Measurements from ENCODE around the gene TP63. TPM values are rescaled to one million over a fixed set of nuclear protein-coding genes. Genes with fewer than 3 reads are reported as not detected.
"Not testable (repeated sequence)": the region's sequence is repeated elsewhere in the genome, so short reads cannot be mapped to it uniquely, and the experiment has no call there.

TP63 gene
- total RNA-seq, 3 donors from 2014 or later, result 0.54 TPM; not detected in 2

GRCh38 chr3:189636048-189636447 is 4.9 kb downstream of the TP63 start:
- Mint-ChIP-seq H3K9me3 (no peaks in the 10 kb centered on the region), H3K4me1 (ENCODE audit: low read depth) (peaks cover 5% of the 10 kb centered on the region), H3K36me3 (ENCODE audit: insufficient read depth) (no peaks in the 10 kb centered on the region), H3K4me3 (no peak overlapping the region), H3K27me3 (ENCODE audit: low read depth) (no peaks in the 10 kb centered on the region)
- ATAC-seq (no peak), DNase-seq (no peak)

GRCh38 chr3:189637750-189638149 is 6.6 kb downstream of the TP63 start:
- Mint-ChIP-seq H3K27me3 (ENCODE audit: low read depth) (no peaks in the 10 kb centered on the region), H3K4me3 (no peak overlapping the region), H3K36me3 (ENCODE audit: insufficient read depth) (no peaks in the 10 kb centered on the region), H3K9me3 (no peaks in the 10 kb centered on the region), H3K4me1 (ENCODE audit: low read depth) (no peaks in the 10 kb centered on the region)
- ATAC-seq, result no peak
- no peak for DNase-seq

DNA sequence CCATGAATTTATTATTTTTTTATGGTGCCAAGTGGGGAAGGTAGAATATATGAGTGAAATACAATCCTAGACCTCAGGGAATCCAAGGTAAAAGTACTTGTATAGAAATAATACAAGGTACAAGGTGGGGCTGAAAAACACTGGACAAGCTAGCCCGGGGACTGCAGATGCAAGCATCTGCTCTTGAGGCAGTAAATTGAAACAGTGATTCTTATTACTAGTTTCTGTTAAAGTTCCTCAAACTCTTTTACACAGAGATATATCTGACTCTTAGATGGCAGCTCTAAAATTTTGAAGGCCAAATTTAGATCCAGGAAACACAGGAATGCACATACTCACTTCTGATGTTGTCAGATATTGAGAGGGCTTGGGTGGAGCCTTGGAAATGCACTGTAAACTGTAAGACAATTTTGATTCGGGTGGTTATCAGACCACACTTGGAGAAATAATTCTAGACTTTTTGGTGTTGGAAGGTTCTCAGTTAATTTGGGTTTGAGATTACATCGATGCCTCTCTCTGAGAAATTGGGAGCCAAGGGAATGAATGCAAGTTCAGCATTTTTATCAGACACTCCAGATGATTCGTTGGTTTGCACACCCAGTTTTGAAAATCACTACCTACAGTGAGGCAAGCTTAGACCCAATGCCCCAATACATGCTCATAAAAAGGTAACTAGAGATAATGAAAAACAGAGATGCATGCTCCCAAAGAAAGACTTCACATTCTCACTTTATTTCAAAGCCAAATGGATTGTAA is 7.3 kb downstream of the TP63 start:
- Mint-ChIP-seq H3K4me3 (no peak overlapping the region), H3K9me3 (no peaks in the 10 kb centered on the region), H3K36me3 (ENCODE audit: insufficient read depth) (no peaks in the 10 kb centered on the region), H3K4me1 (ENCODE audit: low read depth) (peaks cover 1% of the 10 kb centered on the region), H3K27me3 (ENCODE audit: low read depth) (peaks cover 2% of the 10 kb centered on the region)
- ATAC-seq (no peak), DNase-seq (no peak)

GRCh38 chr3:189641776-189642175 is 10.6 kb downstream of the TP63 start:
- Mint-ChIP-seq H3K4me1 (ENCODE audit: low read depth) (peaks cover 3% of the 10 kb centered on the region), H3K27me3 (ENCODE audit: low read depth) (peaks cover 2% of the 10 kb centered on the region), H3K9me3 (no peaks in the 10 kb centered on the region), H3K36me3 (ENCODE audit: insufficient read depth) (no peaks in the 10 kb centered on the region), H3K4me3 (no peak overlapping the region)
- ATAC-seq (no peak), DNase-seq (no peak)

DNA sequence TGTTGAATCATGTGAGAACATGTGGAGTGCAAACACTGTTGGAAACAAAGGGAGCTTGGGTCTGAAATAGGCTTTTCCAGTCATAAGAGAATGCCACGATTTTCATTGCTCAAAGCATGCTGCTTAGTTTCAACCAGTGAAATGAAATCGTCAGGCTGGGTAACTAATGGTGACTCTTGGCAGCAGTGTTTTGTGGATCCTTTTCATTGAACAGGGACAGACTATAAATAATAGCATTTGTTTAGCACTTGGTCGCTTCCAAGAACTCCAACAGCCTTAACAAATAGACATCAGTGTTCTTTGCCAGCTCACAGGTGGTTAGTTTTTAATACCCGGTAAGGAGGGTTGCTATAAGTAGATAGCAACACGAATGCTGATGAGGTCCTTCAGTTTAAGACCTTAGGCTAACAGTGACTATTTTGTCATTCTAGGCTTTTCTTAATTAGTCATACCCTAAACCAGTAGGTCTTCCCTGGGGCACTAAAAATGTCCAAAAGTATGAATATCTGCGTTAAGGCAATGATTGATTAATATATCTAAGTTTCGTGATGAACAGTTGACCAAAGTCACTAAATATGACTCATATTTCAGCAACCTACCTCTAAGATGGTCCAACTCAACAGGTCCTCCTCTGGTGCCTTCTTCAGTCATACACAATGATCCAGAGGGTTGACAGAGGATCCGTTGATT is 15.8 kb downstream of the TP63 start:
- no peaks in the 10 kb centered on the region for H3K36me3 Mint-ChIP-seq (ENCODE audit: insufficient read depth)
- H3K4me3 Mint-ChIP-seq, result no peak overlapping the region
- H3K27me3 Mint-ChIP-seq (ENCODE audit: low read depth), result peaks cover 2% of the 10 kb centered on the region
- H3K9me3 Mint-ChIP-seq, result no peaks in the 10 kb centered on the region
- H3K4me1 Mint-ChIP-seq (ENCODE audit: low read depth), result peaks cover 3% of the 10 kb centered on the region
- ATAC-seq, result no peak
- no peak for DNase-seq

DNA sequence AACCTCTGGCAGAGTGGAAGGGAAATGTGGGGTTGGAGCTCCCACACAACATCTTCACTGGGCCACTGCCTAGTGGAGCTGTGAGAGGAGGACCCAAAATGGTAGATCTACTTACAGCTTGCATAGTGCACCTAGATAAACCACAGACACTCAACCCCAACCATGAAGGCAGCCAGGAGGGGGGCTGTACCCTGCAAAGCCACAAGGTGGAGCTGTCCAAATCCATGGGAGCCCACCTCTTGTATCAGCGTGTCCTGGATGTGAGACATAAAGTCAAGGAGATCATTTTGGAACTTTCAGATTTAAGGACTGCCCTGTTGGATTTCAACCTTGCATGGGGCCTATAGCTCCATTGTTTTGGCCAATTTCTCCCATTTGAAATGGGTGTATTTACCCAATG is 20.9 kb downstream of the TP63 start:
- ATAC-seq (no peak), DNase-seq (no peak)
- H3K9me3 Mint-ChIP-seq, result peaks cover 10% of the 10 kb centered on the region
- peaks cover 3% of the 10 kb centered on the region for H3K27me3 Mint-ChIP-seq (ENCODE audit: low read depth)
- no peak overlapping the region for H3K4me3 Mint-ChIP-seq
- no peaks in the 10 kb centered on the region for H3K4me1 Mint-ChIP-seq (ENCODE audit: low read depth)
- H3K36me3 Mint-ChIP-seq (ENCODE audit: insufficient read depth), result no peaks in the 10 kb centered on the region

DNA sequence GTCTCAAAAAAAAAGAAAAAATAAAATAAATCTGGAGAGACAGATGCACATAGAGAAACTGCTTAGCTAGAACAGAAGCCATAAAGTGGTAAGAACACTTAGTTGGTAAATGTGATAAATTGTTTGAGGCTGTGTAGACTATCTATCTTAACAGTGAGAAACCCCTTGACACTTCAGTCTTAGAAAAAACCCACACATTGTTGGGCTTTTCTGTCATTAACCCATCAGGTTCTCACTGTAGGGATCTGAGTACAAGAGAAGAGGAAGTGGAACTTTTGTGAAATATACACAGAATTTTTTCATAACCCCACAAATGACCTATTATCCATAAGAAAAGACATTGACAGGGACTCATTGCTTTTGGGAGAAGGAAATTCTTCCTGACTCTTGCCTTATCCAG is 24.4 kb downstream of the TP63 start:
- no peaks in the 10 kb centered on the region for H3K36me3 Mint-ChIP-seq (ENCODE audit: insufficient read depth)
- no peak overlapping the region for H3K4me3 Mint-ChIP-seq
- no peaks in the 10 kb centered on the region for H3K4me1 Mint-ChIP-seq (ENCODE audit: low read depth)
- H3K27me3 Mint-ChIP-seq (ENCODE audit: low read depth), result peaks cover 3% of the 10 kb centered on the region
- H3K9me3 Mint-ChIP-seq, result peaks cover 21% of the 10 kb centered on the region
- ATAC-seq (no peak), DNase-seq (no peak)

DNA sequence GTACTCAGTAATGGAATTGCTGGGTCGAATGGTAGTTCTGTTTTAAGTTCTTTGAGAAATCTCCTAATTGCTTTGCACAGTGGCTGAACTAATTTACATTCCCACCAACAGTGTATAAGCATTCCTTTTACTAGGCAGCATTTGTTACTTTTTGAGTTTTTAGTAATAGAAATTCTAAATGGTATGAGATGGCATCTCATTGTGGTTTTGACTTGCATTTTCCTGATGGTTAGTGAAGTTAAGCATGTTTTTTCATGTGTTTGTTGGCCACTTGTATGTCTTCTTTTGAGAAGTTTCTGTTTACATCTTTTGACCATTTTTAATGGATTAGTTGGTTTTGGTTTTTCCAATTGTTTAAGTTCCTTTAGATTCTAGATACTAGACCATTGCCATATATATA is 28.4 kb downstream of the TP63 start:
- Mint-ChIP-seq H3K4me1 (ENCODE audit: low read depth) (no peaks in the 10 kb centered on the region), H3K9me3 (peaks cover 21% of the 10 kb centered on the region), H3K27me3 (ENCODE audit: low read depth) (peaks cover 6% of the 10 kb centered on the region), H3K4me3 (no peak overlapping the region), H3K36me3 (ENCODE audit: insufficient read depth) (no peaks in the 10 kb centered on the region)
- DNase-seq, result no peak
- ATAC-seq, result no peak

DNA sequence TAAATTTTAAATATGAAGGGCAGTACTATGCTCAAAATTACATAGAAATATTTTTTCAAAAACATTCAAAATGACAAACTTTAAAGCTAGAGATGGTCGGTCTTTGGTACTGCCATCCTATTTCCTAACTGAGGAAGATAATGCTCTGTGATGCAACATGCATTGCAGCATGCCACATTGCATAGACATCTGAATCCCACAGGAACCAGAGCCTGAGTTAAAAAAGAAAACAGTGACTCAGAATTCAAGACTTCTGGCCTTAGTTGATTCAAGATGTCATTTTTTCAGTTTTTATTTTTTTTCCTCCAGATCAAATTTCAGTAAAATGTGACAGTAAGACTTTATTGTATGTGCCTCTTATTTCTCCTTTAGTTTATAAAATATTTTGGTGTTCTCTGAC is 33.1 kb downstream of the TP63 start:
- Mint-ChIP-seq H3K4me1 (ENCODE audit: low read depth) (no peaks in the 10 kb centered on the region), H3K27me3 (ENCODE audit: low read depth) (peaks cover 2% of the 10 kb centered on the region), H3K36me3 (ENCODE audit: insufficient read depth) (no peaks in the 10 kb centered on the region), H3K9me3 (no peaks in the 10 kb centered on the region), H3K4me3 (no peak overlapping the region)
- ATAC-seq (no peak), DNase-seq (no peak)

GRCh38 chr3:189672346-189672745 is 41.2 kb downstream of the TP63 start:
- H3K36me3 Mint-ChIP-seq (ENCODE audit: insufficient read depth); H3K4me1 Mint-ChIP-seq (ENCODE audit: low read depth); DNase-seq: not testable (repeated sequence)

DNA sequence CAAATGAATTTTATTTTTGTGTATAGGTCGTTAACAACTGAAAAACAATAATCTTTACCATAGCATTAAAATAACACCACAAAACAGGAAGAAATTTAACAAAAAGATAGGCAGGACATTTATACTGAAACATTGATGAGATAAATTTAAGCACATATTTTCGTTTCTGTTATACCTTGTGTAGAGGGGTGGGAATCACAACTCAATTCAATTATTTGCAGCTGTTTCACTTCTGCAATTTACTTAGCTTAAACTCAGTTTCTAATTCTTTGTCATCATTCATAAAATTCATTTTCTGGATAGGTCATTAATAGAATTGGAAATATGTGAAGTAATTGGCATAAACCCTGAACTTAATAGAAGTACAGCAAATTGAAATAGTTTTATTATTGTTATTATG is 42.3 kb downstream of the TP63 start:
- H3K4me1 Mint-ChIP-seq (ENCODE audit: low read depth), result peaks cover 4% of the 10 kb centered on the region
- no peaks in the 10 kb centered on the region for H3K36me3 Mint-ChIP-seq (ENCODE audit: insufficient read depth)
- DNase-seq (no peak), ATAC-seq (no peak)
- no peak overlapping the region for H3K4me3 Mint-ChIP-seq
- no peaks in the 10 kb centered on the region for H3K27me3 Mint-ChIP-seq (ENCODE audit: low read depth)
- peaks cover 8% of the 10 kb centered on the region for H3K9me3 Mint-ChIP-seq

More at GRCh38 chr3:189672346-189672745, 41.2 kb downstream of the TP63 start:
- not testable (repeated sequence) for H3K9me3 Mint-ChIP-seq; H3K27me3 Mint-ChIP-seq (ENCODE audit: low read depth); ATAC-seq; H3K4me3 Mint-ChIP-seq

DNA sequence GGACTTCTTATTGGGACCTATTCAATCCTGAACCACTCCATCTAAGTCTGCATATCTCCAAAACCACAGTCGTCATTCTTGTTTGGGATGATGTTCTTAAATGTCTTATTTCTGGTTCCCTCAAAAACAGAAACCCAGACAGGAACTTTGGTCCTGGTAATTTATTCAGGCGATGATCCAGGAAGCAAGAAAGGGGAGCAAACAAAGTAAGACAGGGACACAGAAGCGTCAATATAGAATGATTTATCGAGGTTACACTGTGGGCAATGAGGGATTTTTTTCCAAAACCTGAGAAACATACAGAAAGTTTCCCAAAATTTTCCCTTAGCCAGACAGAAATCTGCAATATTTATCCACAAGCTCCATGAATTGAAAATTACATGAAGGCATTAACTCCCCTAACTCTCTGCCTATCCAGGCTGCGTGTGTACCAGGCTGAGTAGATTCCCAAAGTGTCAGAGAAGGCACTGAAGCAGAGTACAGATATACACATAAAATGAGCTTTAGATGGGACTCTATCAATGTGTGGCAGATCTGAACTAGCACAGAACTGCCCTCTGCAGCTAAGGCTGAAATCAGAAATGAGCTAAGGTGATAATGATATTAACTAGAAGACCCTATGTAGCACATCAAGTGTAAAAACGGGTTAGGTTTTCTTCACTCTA is 43.2 kb downstream of the TP63 start:
- H3K4me1 Mint-ChIP-seq (ENCODE audit: low read depth), result peaks cover 4% of the 10 kb centered on the region
- no peak overlapping the region for H3K4me3 Mint-ChIP-seq
- no peaks in the 10 kb centered on the region for H3K27me3 Mint-ChIP-seq (ENCODE audit: low read depth)
- H3K9me3 Mint-ChIP-seq, result peaks cover 12% of the 10 kb centered on the region
- DNase-seq (no peak), ATAC-seq (no peak)
- H3K36me3 Mint-ChIP-seq (ENCODE audit: insufficient read depth), result no peaks in the 10 kb centered on the region

DNA sequence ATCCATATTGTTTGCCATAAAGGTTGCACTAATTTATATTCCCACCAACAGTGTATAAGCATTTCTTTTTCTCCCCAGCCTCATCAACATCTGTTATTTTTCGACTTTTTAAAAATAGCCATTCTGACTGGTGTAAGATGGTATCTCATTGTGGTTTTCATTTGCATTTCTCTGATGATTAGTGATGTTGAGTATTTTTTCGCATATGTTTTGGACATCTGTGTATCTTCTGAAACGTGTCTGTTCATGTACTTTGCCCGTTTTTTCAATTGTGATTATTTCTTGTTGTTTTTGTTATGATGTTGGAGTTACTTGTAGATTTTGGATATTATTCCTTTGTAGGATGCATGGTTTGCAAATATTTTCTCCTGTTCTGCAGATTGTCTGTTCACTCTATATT is 46.5 kb downstream of the TP63 start:
- Mint-ChIP-seq H3K4me1 (ENCODE audit: low read depth) (no peaks in the 10 kb centered on the region), H3K36me3 (ENCODE audit: insufficient read depth) (no peaks in the 10 kb centered on the region), H3K9me3 (peaks cover 8% of the 10 kb centered on the region), H3K27me3 (ENCODE audit: low read depth) (no peaks in the 10 kb centered on the region), H3K4me3 (no peak overlapping the region)
- DNase-seq (no peak), ATAC-seq (no peak)

DNA sequence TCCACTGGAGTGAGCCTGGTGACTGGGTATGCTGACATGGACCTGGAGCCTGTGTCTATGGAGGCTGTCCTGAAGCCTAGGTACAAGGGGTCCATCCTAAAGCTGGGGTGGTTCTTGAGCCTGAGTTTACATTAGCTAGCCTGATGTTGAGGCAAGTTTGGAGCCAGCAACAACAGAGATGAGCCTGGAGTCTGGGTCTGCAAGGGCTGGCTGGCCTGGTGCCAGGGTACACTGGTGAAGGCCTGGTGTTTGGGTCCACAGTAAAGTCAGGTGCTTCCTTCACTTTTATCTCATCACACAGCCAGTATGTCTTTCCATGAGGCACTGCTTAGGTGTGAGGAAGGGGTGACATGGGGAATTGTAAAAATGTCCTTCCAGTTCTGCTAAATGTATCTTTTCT is 49.5 kb downstream of the TP63 start:
- no peaks in the 10 kb centered on the region for H3K4me1 Mint-ChIP-seq (ENCODE audit: low read depth)

More for the DNA sequence above, 49.5 kb downstream of the TP63 start:
- ATAC-seq, result no peak
- peaks cover 8% of the 10 kb centered on the region for H3K9me3 Mint-ChIP-seq
- no peaks in the 10 kb centered on the region for H3K27me3 Mint-ChIP-seq (ENCODE audit: low read depth)
- no peak for DNase-seq
- no peaks in the 10 kb centered on the region for H3K36me3 Mint-ChIP-seq (ENCODE audit: insufficient read depth)
- H3K4me3 Mint-ChIP-seq, result no peak overlapping the region

All from activated T-cell treated with anti-CD3 and anti-CD28 coated beads, Interleukin-2, amount 50 U/mL, for 4 hours (primary cell).